GM12878 (cell line): ENCODE results near the gene BMPR2. TPM values are rescaled to one million over a fixed set of nuclear protein-coding genes. Genes with fewer than 3 reads are reported as not detected.

Source experiments
- ATAC-seq: fragments of 200-7000 bp; cut with Tn5 transposase; 3 replicates; pipeline ENCODE4 v1.9.1; 2020; ENCODE audit warnings: mild to moderate bottlenecking, moderate library complexity
- BruUV-seq: library from RNA; stranded (reverse); fragments of 400-500 nt; replicated peaks from 2 replicates; lab custom pipeline; 2021; lab: Mats Ljungman, UMichigan
- CTCF ChIA-PET: fragments of 300-600 bp; sonication (Branson Sonifier 250); formaldehyde crosslinking; extraction: SDS; loops from one replicate; lab custom pipeline; 2021; ENCODE audit warnings: inconsistent platforms; lab: Yijun Ruan, JAX
- POLR2A ChIA-PET: fragments of 350-600 bp; formaldehyde crosslinking; extraction: SDS; loops from one replicate; lab custom pipeline; 2021; ENCODE audit warnings: inconsistent platforms; lab: Charles Lee
- RAD21 ChIA-PET: fragments of 300-600 bp; sonication (Branson Sonifier 250); formaldehyde crosslinking; loops from one replicate; lab custom pipeline; 2023; ENCODE audit warnings: antibody characterized with exemption; ENCODE audit not compliant: unreplicated experiment; lab: Charles Lee
- SMC1A ChIA-PET: fragments of 300-600 bp; sonication (Branson Sonifier 250); formaldehyde crosslinking; loops from one replicate; lab custom pipeline; 2023; ENCODE audit not compliant: unreplicated experiment, uncharacterized antibody; lab: Charles Lee
- DNase-seq: peaks from one replicate; pipeline ENCODE4 v3.0.0-alpha.2; 2011; ENCODE audit warnings: low read depth, low spot score
- FAIRE-seq: peaks from 3 replicates; lab custom pipeline; 2011; peaks lifted over from hg19 to GRCh38; lab: Jason Lieb, UNC
- H2AFZ ChIP-seq: 2 replicates; pipeline ENCODE4 v1.6.0; 2011; ENCODE audit warnings: low read depth, low read length, control low read depth; ENCODE audit not compliant: control insufficient read depth
- H3K27ac ChIP-seq: 2 replicates; pipeline ENCODE4 v1.5.1; 2011; ENCODE audit warnings: control low read depth; ENCODE audit not compliant: control insufficient read depth, insufficient read depth
- H3K27me3 ChIP-seq, 2 experiments: replicated peaks in 1 of 2; 2 replicates each; pipeline versions ENCODE4 v1.6.0 to v1.6.1; 2011; ENCODE audit warnings: low read length in 1 of 2; ENCODE audit not compliant: control insufficient read depth in 2 of 2, insufficient read depth in 2 of 2
- H3K36me3 ChIP-seq, 2 experiments: 2 replicates each; pipeline ENCODE4 v1.5.1; 2011; ENCODE audit warnings: low read length in 1 of 2; ENCODE audit not compliant: control insufficient read depth in 2 of 2, insufficient read depth in 2 of 2
- H3K4me1 ChIP-seq: 2 replicates; pipeline ENCODE4 v1.6.1; 2011; ENCODE audit warnings: mild to moderate bottlenecking, low read length, moderate library complexity, mixed read lengths; ENCODE audit not compliant: control insufficient read depth, insufficient read depth
- H3K4me2 ChIP-seq: 2 replicates; pipeline ENCODE4 v1.6.0; 2011; ENCODE audit warnings: control low read depth; ENCODE audit not compliant: control insufficient read depth, insufficient read depth
- H3K4me3 ChIP-seq: fragments of 200-600 bp; sonication (generic); 2 replicates; pipeline ENCODE4 v1.5.1; 2016
- H3K79me2 ChIP-seq: 2 replicates; pipeline ENCODE4 v1.6.0; 2011; ENCODE audit warnings: low read length; ENCODE audit not compliant: control insufficient read depth, insufficient read depth
- H3K9ac ChIP-seq: 2 replicates; pipeline ENCODE4 v1.8.0; 2011; ENCODE audit warnings: low read length, control low read depth, mixed read lengths; ENCODE audit not compliant: control insufficient read depth, insufficient read depth
- H3K9me3 ChIP-seq: replicated peaks from 3 replicates; pipeline ENCODE4 v1.5.1; 2011; ENCODE audit warnings: mild to moderate bottlenecking, low read length; ENCODE audit not compliant: control insufficient read depth, insufficient read depth
- H4K20me1 ChIP-seq: 2 replicates; pipeline ENCODE4 v1.6.0; 2011; ENCODE audit not compliant: control insufficient read depth, insufficient read depth
- DPF2 ChIP-seq: fragments of 450-650 bp; IDR thresholded peaks from 2 replicates; pipeline ENCODE4 v1.6.1; 2017; ENCODE audit warnings: mild to moderate bottlenecking
- HDAC2 ChIP-seq: fragments of 200-600 bp; sonication (generic); IDR thresholded peaks from 2 replicates; pipeline ENCODE4 v1.6.1; 2017
- IKZF2 ChIP-seq, 2 experiments: fragments of 450-650 bp; IDR thresholded peaks; 2 replicates each; pipeline ENCODE4 v1.6.1; 2017; ENCODE audit warnings: mild to moderate bottlenecking in 2 of 2, moderate library complexity in 2 of 2
- PML ChIP-seq: IDR thresholded peaks from 2 replicates; pipeline ENCODE4 v1.6.1; 2012; ENCODE audit warnings: low read length, inconsistent platforms
- RBBP5 ChIP-seq: fragments of 200-600 bp; sonication (generic); conservative IDR thresholded peaks from 2 replicates; pipeline ENCODE4 v1.6.1; 2016
- SREBF2 ChIP-seq: IDR thresholded peaks from 2 replicates; pipeline ENCODE4 v1.6.1; 2012; ENCODE audit warnings: mild to moderate bottlenecking, low read length
- WGBS: methylation state at CpG from one replicate; pipeline ENCODE4 v1.1.6; 2016; ENCODE audit warnings: low lambda C conversion rate; ENCODE audit not compliant: insufficient replicate concordance, insufficient coverage; ENCODE audit errors: missing lambda C conversion rate; 5-methylcytosine and 5-hydroxymethylcytosine counted together
- in situ Hi-C: fragments of 300-500 bp; cut with MboI; formaldehyde crosslinking; loops from 9 replicates; pipeline ENCODE4 v1.14.3; 2018; ENCODE audit warnings: mixed read lengths
- intact Hi-C: fragments of 100-400 bp; cut with micrococcal nuclease; formaldehyde crosslinking; loops from one replicate; pipeline ENCODE4 v1.14.2; 2022; ENCODE audit not compliant: unreplicated experiment
- polyA plus RNA-seq, 11 experiments: library from polyadenylated mRNA; depleted of rRNA in 4 of 11; unstranded in 6 of 11; stranded (reverse) in 5 of 11; fragments of >200 nt; fragmentation: Nextera tagmentation in 4 of 11; fragmentation: Illumina TruSeq in 1 of 11; extraction: Ambion mirVana in 4 of 11; extraction: Trizol in 1 of 11; gene quantifications; 1 replicate in 1 of 11; 2 replicates in 10 of 11; pipeline versions ENCODE4 v1.2.1 to v1.2.3, GENCODE V29; 2011 to 2016; ENCODE audit warnings: inconsistent platforms in 2 of 11, missing spikeins in 2 of 11, low read depth in 1 of 11
- total RNA-seq, 4 experiments: library from RNA; depleted of rRNA in 3 of 4; stranded (reverse); fragments of >200 nt in 3 of 4; fragmentation: Illumina TruSeq in 1 of 4; extraction: Trizol in 1 of 4; gene quantifications; 2 replicates each; pipeline versions ENCODE4 v1.2.1 to v1.2.3, GENCODE V29; 2013 to 2021
- TF ChIP-seq, protein P1 (sequence below): IDR thresholded peaks from 2 replicates; pipeline ENCODE4 v1.6.1; 2011; ENCODE audit warnings: borderline replicate concordance, low read depth, mild to moderate bottlenecking, moderate library complexity, low read length; ENCODE audit not compliant: insufficient read depth, poor library complexity, severe bottlenecking
- TF ChIP-seq, protein P2 (sequence below): IDR thresholded peaks from 2 replicates; pipeline ENCODE4 v1.6.1; 2011; ENCODE audit warnings: borderline replicate concordance, low read depth, mild to moderate bottlenecking, moderate library complexity, mixed read lengths, low read length; ENCODE audit not compliant: insufficient read depth; ENCODE audit errors: extremely low read length

The BMPR2 gene
- total and polyA plus RNA-seq, 10 of the 15 experiments (the other 5 are each of a cell fraction or from before 2014, with no cell fraction given): 2.4 to 33.0 (median 7.1) TPM

DNA sequence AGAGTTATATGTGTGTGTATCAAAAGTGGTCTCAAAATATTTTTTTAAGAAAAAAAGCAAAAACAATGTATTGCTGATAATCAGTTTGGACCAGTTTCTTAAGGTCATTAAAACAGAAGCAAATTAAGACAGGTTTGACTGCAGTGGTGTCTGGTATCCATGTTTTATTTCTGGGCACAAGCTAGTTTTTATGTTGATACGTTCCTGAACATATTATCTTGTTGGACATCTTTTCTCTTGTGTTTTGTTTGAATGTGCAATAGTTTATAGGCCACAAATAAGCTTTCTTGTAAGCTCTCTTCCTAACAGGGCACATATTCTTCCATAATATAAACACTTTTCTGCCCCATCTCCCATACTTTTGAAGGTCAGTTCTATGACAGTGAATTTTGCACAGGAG lies 184.1 kb downstream of the BMPR2 start:
- TF ChIP-seq SREBF2 (no peak), IKZF2 (IDR thresholded peaks at IDR 0.05) (no peak), HDAC2 (no peak), RBBP5 (no peak), PML (no peak), DPF2 (no peak)
- TF ChIP-seq, protein P1, sequence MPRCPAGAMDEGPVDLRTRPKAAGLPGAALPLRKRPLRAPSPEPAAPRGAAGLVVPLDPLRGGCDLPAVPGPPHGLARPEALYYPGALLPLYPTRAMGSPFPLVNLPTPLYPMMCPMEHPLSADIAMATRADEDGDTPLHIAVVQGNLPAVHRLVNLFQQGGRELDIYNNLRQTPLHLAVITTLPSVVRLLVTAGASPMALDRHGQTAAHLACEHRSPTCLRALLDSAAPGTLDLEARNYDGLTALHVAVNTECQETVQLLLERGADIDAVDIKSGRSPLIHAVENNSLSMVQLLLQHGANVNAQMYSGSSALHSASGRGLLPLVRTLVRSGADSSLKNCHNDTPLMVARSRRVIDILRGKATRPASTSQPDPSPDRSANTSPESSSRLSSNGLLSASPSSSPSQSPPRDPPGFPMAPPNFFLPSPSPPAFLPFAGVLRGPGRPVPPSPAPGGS: no peak
- TF ChIP-seq, protein P2, sequence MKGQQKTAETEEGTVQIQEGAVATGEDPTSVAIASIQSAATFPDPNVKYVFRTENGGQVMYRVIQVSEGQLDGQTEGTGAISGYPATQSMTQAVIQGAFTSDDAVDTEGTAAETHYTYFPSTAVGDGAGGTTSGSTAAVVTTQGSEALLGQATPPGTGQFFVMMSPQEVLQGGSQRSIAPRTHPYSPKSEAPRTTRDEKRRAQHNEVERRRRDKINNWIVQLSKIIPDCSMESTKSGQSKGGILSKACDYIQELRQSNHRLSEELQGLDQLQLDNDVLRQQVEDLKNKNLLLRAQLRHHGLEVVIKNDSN: no peak
- TF ChIP-seq, all 136 proteins: peak for 0
- ChIA-PET CTCF (interaction anchor here (0.8 to 1.2 kb wide), 3 partner anchors 12 to 894 kb away, joined by 3 to 4 read pairs (median 3); no protein-coding TSS in a partner anchor), SMC1A (interaction anchor here (1.0 to 2.1 kb wide), 3 partner anchors 15 to 162 kb away, joined by 3 to 7 read pairs (median 5); no protein-coding TSS in a partner anchor), RAD21 (no interaction called here), POLR2A (no interaction called here)
- BruUV-seq: no TSS peak
- H3K36me3 ChIP-seq: peaks cover 0 to 7% of the 10 kb centered on the region in 2 experiments; a peak in 3 of 4 replicates
- FAIRE-seq: no peak
- H3K27ac ChIP-seq: no peak overlapping the region
- no peak overlapping the region for H3K9ac ChIP-seq
- no peak for ATAC-seq
- no peak overlapping the region for H2AFZ ChIP-seq
- no peaks in the 10 kb centered on the region for H3K27me3 ChIP-seq
- in situ Hi-C loops: no loop called here
- no peak overlapping the region for H3K4me3 ChIP-seq
- intact Hi-C loops: no loop called here
- no peaks in the 10 kb centered on the region for H3K79me2 ChIP-seq
- H3K4me2 ChIP-seq: no peak overlapping the region
- no peaks in the 10 kb centered on the region for H3K9me3 ChIP-seq
- no peaks in the 10 kb centered on the region for H3K4me1 ChIP-seq
- 88% methylated on average over 1 of the region's 1 CpG for WGBS
- DNase-seq: no peak
- no peaks in the 10 kb centered on the region for H4K20me1 ChIP-seq
